IMR-90 (cell line): ENCODE data around the gene GALK1. TPM values are rescaled to one million over a fixed set of nuclear protein-coding genes. Genes with fewer than 3 reads are reported as not detected.

ENCODE experiments used
- ATAC-seq: fragments of 200-7000 bp; cut with Tn5 transposase; 2 replicates; pipeline ENCODE4 v1.9.1; 2020; ENCODE audit warnings: low read depth, mild to moderate bottlenecking, moderate library complexity
- BruUV-seq: library from RNA; stranded (reverse); fragments of 400-500 nt; replicated peaks from 2 replicates; lab custom pipeline; 2021; lab: Mats Ljungman, UMichigan
- CTCF ChIA-PET: fragments of 300-600 bp; formaldehyde crosslinking; extraction: SDS; loops from one replicate; lab custom pipeline; 2021; ENCODE audit warnings: antibody characterized with exemption; lab: Yijun Ruan, JAX
- POLR2A ChIA-PET: fragments of 300-600 bp; sonication (Branson Sonifier 250); formaldehyde crosslinking; loops from one replicate; lab custom pipeline; 2022; ENCODE audit warnings: antibody characterized with exemption; ENCODE audit not compliant: unreplicated experiment; lab: Charles Lee
- DNase-seq: peaks from one replicate; pipeline ENCODE4 v3.0.0; 2013
- H2AFZ ChIP-seq: replicated peaks from 2 replicates; pipeline ENCODE3; 2013; ENCODE audit warnings: low read length, mild to moderate bottlenecking; ENCODE audit not compliant: poor library complexity
- H2AK5ac ChIP-seq: 2 replicates; pipeline ENCODE4 v1.6.1; 2013; ENCODE audit warnings: low read depth, low read length, inconsistent platforms
- H2AK9ac ChIP-seq: replicated peaks from 2 replicates; pipeline ENCODE3; 2013; ENCODE audit warnings: mild to moderate bottlenecking, low read depth, low read length, moderate library complexity; ENCODE audit not compliant: poor library complexity
- H2BK120ac ChIP-seq: 2 replicates; pipeline ENCODE4 v1.6.1; 2013; ENCODE audit warnings: low read depth, low read length, inconsistent platforms
- H2BK15ac ChIP-seq: 3 replicates; pipeline ENCODE4 v1.6.1; 2013; ENCODE audit warnings: low read depth, low read length, inconsistent platforms
- H2BK20ac ChIP-seq: 2 replicates; pipeline ENCODE4 v1.6.1; 2013; ENCODE audit warnings: low read depth, mild to moderate bottlenecking, inconsistent platforms, low read length, moderate library complexity
- H2BK5ac ChIP-seq: 2 replicates; pipeline ENCODE4 v1.6.1; 2013; ENCODE audit warnings: mild to moderate bottlenecking, low read depth, low read length, inconsistent platforms; ENCODE audit not compliant: poor library complexity, severe bottlenecking
- H3K14ac ChIP-seq: replicated peaks from 2 replicates; pipeline ENCODE4 v1.6.1; 2013; ENCODE audit warnings: low read depth, low read length, inconsistent platforms
- H3K18ac ChIP-seq: 2 replicates; pipeline ENCODE4 v1.6.1; 2013; ENCODE audit warnings: low read depth, low read length, control low read depth
- H3K23ac ChIP-seq: 2 replicates; pipeline ENCODE4 v1.6.1; 2013; ENCODE audit warnings: low read depth, low read length, inconsistent platforms
- H3K27ac ChIP-seq: 2 replicates; pipeline ENCODE4 v1.5.1; 2013; ENCODE audit warnings: mild to moderate bottlenecking, control low read depth, low read length; ENCODE audit not compliant: insufficient read depth
- H3K27me3 ChIP-seq: 2 replicates; pipeline ENCODE4 v1.6.1; 2013; ENCODE audit warnings: low read length; ENCODE audit not compliant: control insufficient read depth, insufficient read depth
- H3K36me3 ChIP-seq: 2 replicates; pipeline ENCODE4 v1.6.1; 2013; ENCODE audit warnings: low read length, mixed read lengths; ENCODE audit not compliant: control insufficient read depth, insufficient read depth
- H3K4ac ChIP-seq: 2 replicates; pipeline ENCODE4 v1.6.1; 2013; ENCODE audit warnings: low read depth, low read length, inconsistent platforms
- H3K4me1 ChIP-seq: 2 replicates; pipeline ENCODE4 v1.6.1; 2013; ENCODE audit warnings: low read length, mixed read lengths; ENCODE audit not compliant: control insufficient read depth, insufficient read depth
- H3K4me2 ChIP-seq: 2 replicates; pipeline ENCODE4 v1.6.1; 2013; ENCODE audit warnings: low read depth, mild to moderate bottlenecking, control low read depth, low read length, moderate library complexity
- H3K4me3 ChIP-seq: 2 replicates; pipeline ENCODE4 v1.5.1; 2013; ENCODE audit warnings: low read depth, mild to moderate bottlenecking, control low read depth, low read length, moderate library complexity; ENCODE audit not compliant: insufficient read depth
- H3K56ac ChIP-seq: 2 replicates; pipeline ENCODE4 v1.6.1; 2013; ENCODE audit warnings: low read length, inconsistent platforms; ENCODE audit not compliant: insufficient read depth; ENCODE audit errors: extremely low read depth
- H3K79me1 ChIP-seq, 2 experiments: 2 replicates each; pipeline ENCODE4 v1.6.1; 2013; ENCODE audit warnings: low read length in 2 of 2, inconsistent platforms in 1 of 2, low read depth in 1 of 2
- H3K9ac ChIP-seq: 2 replicates; pipeline ENCODE4 v1.6.1; 2013; ENCODE audit warnings: low read depth, low read length, control low read depth
- H3K9me1 ChIP-seq: 2 replicates; pipeline ENCODE4 v1.6.1; 2013; ENCODE audit warnings: low read length, inconsistent platforms; ENCODE audit not compliant: insufficient read depth
- H3K9me3 ChIP-seq: 2 replicates; pipeline ENCODE4 v1.6.1; 2013; ENCODE audit warnings: low read length; ENCODE audit not compliant: control insufficient read depth, insufficient read depth
- H4K20me1 ChIP-seq: 2 replicates; pipeline ENCODE4 v1.6.1; 2013; ENCODE audit warnings: low read length, inconsistent platforms; ENCODE audit not compliant: insufficient read depth
- H4K5ac ChIP-seq: 2 replicates; pipeline ENCODE4 v1.6.1; 2013; ENCODE audit warnings: mild to moderate bottlenecking, low read depth, low read length, control low read depth
- H4K8ac ChIP-seq, 2 experiments: 2 replicates each; pipeline ENCODE4 v1.6.1; 2013; ENCODE audit warnings: low read depth in 2 of 2, low read length in 2 of 2, control low read depth in 1 of 2, inconsistent platforms in 1 of 2
- H4K91ac ChIP-seq: 2 replicates; pipeline ENCODE4 v1.6.1; 2013; ENCODE audit warnings: low read depth, low read length, inconsistent platforms; ENCODE audit not compliant: insufficient read depth
- BHLHE40 ChIP-seq: fragments of 150-350 bp; IDR thresholded peaks from 2 replicates; pipeline ENCODE4 v1.6.1; 2016; ENCODE audit warnings: mild to moderate bottlenecking, low read depth, low read length
- CEBPB ChIP-seq: IDR thresholded peaks from 2 replicates; pipeline ENCODE4 v1.6.1; 2012; ENCODE audit warnings: low read depth, low read length, improper control_type of control experiment
- CHD1 ChIP-seq: IDR thresholded peaks from 2 replicates; pipeline ENCODE4 v1.6.1; 2012; ENCODE audit warnings: low read depth, low read length, improper control_type of control experiment
- CTCF ChIP-seq: conservative IDR thresholded peaks from 2 replicates; pipeline ENCODE4 v1.5.1; 2012; ENCODE audit warnings: mild to moderate bottlenecking, low read depth, low read length, improper control_type of control experiment
- ELK1 ChIP-seq: fragments of 150-350 bp; IDR thresholded peaks from 2 replicates; pipeline ENCODE4 v1.6.1; 2016; ENCODE audit warnings: low read depth, mild to moderate bottlenecking, low read length, moderate library complexity, borderline replicate concordance
- FOS ChIP-seq: fragments of 150-350 bp; IDR thresholded peaks from 2 replicates; pipeline ENCODE4 v1.6.1; 2016; ENCODE audit warnings: low read depth, low read length
- MAFK ChIP-seq: IDR thresholded peaks from 2 replicates; pipeline ENCODE4 v1.6.1; 2012; ENCODE audit warnings: low read depth, low read length, improper control_type of control experiment
- MAZ ChIP-seq: IDR thresholded peaks from 2 replicates; pipeline ENCODE4 v1.6.1; 2012; ENCODE audit warnings: low read depth, mild to moderate bottlenecking, low read length, improper control_type of control experiment, moderate library complexity, borderline replicate concordance
- MXI1 ChIP-seq: IDR thresholded peaks from 2 replicates; pipeline ENCODE4 v1.6.1; 2012; ENCODE audit warnings: low read depth, mild to moderate bottlenecking, low read length, moderate library complexity, borderline replicate concordance
- NFE2L2 ChIP-seq: fragments of 150-350 bp; IDR thresholded peaks from 2 replicates; pipeline ENCODE4 v1.6.1; 2016; ENCODE audit warnings: low read depth, mild to moderate bottlenecking, low read length
- POLR2A ChIP-seq: IDR thresholded peaks from 2 replicates; pipeline ENCODE4 v1.6.1; 2012; ENCODE audit warnings: mild to moderate bottlenecking, low read depth, low read length
- RAD21 ChIP-seq: IDR thresholded peaks from 2 replicates; pipeline ENCODE4 v1.6.1; 2012; ENCODE audit warnings: low read length, improper control_type of control experiment
- RCOR1 ChIP-seq: IDR thresholded peaks from 2 replicates; pipeline ENCODE4 v1.6.1; 2012; ENCODE audit warnings: mild to moderate bottlenecking, low read length, improper control_type of control experiment; ENCODE audit not compliant: insufficient replicate concordance
- RFX5 ChIP-seq: IDR thresholded peaks from 2 replicates; pipeline ENCODE4 v1.8.0; 2012; ENCODE audit warnings: low read depth, mild to moderate bottlenecking, low read length, moderate library complexity
- SMC3 ChIP-seq: fragments of 150-350 bp; IDR thresholded peaks from 2 replicates; pipeline ENCODE4 v1.6.1; 2016; ENCODE audit warnings: low read depth, mild to moderate bottlenecking, antibody characterized with exemption, low read length, moderate library complexity
- USF2 ChIP-seq: fragments of 150-350 bp; IDR thresholded peaks from 2 replicates; pipeline ENCODE4 v1.6.1; 2017; ENCODE audit warnings: mild to moderate bottlenecking, antibody characterized with exemption, low read length, low read depth
- WGBS, 2 experiments: methylation state at CpG; one replicate each; pipeline versions ENCODE4 v1.1.5 to v1.1.7; 2013; ENCODE audit warnings: missing lambda C conversion rate in 2 of 2; ENCODE audit not compliant: insufficient read length in 1 of 2; ENCODE audit errors: extremely low coverage in 2 of 2; 5-methylcytosine and 5-hydroxymethylcytosine counted together
- dilution Hi-C: fragments of 300-500 bp; cut with HindIII; formaldehyde crosslinking; loops from one replicate; pipeline ENCODE4 v1.14.3; 2018; ENCODE audit warnings: low sequenced_read_pairs; ENCODE audit not compliant: unreplicated experiment
- in situ Hi-C: fragments of 300-500 bp; cut with MboI; formaldehyde crosslinking; loops from 3 replicates; pipeline ENCODE4 v1.14.3; 2019; ENCODE audit warnings: low sequenced_read_pairs, inconsistent platforms, mixed read lengths
- intact Hi-C: fragments of 100-400 bp; cut with micrococcal nuclease; formaldehyde crosslinking; loops from 2 replicates; pipeline ENCODE4 v1.10.0; 2022
- polyA plus RNA-seq, 3 experiments: library from polyadenylated mRNA; depleted of rRNA; stranded (reverse); fragments of >200 nt; gene quantifications; 2 replicates each; pipeline ENCODE4 v1.2.3, GENCODE V29; 2012; ENCODE audit warnings: low replicate concordance in 1 of 3
- total RNA-seq: library from RNA; depleted of rRNA; stranded (reverse); fragments of >200 nt; gene quantifications from 2 replicates; pipeline ENCODE4 v1.2.3, GENCODE V29; 2012

Gene GALK1
- total and polyA plus RNA-seq, 2 of the 4 experiments (the other 2 are of a cell fraction): 19.9 to 21.9 TPM

GRCh38 chr17:75759457-75759856 is 5.5 kb downstream of the GALK1 start:
- dilution Hi-C loops (no loop called here), intact Hi-C loops (no loop called here), in situ Hi-C loops (no loop called here)
- H3K27ac ChIP-seq: no peak overlapping the region
- H4K91ac ChIP-seq: no peak overlapping the region
- H2AFZ ChIP-seq: no peak overlapping the region
- H3K18ac ChIP-seq: no peak overlapping the region
- peaks cover 5 to 12% of the 10 kb centered on the region in 2 experiments; a peak in 3 of 4 replicates for H3K79me1 ChIP-seq
- no peak overlapping the region for H2BK120ac ChIP-seq
- TF ChIP-seq USF2 (no peak), CTCF (no peak), BHLHE40 (no peak), CHD1 (no peak), ELK1 (no peak), RCOR1 (no peak), MAFK (no peak), RAD21 (no peak), MAZ (no peak), CEBPB (no peak), POLR2A (no peak), MXI1 (no peak), RFX5 (no peak), SMC3 (no peak), FOS (no peak), NFE2L2 (no peak)
- H2BK5ac ChIP-seq: no peak overlapping the region
- H2AK5ac ChIP-seq: no peak overlapping the region
- 70% methylated on average over 2 of the region's 3 CpGs; no CpG with 5 or more reads in 1 of the 2 experiments for WGBS, 2 experiments
- H3K4me2 ChIP-seq: no peak overlapping the region
- no peak overlapping the region for H3K4ac ChIP-seq
- H2BK20ac ChIP-seq: no peak overlapping the region
- H3K9ac ChIP-seq: no peak overlapping the region
- DNase-seq: no peak
- no peaks in the 10 kb centered on the region for H3K27me3 ChIP-seq
- CTCF ChIA-PET: no interaction called here
- no peak overlapping the region for H2BK15ac ChIP-seq
- ATAC-seq: no peak
- no peak overlapping the region for H3K14ac ChIP-seq
- H3K36me3 ChIP-seq: no peaks in the 10 kb centered on the region
- H3K9me3 ChIP-seq: no peaks in the 10 kb centered on the region
- no peak overlapping the region for H3K23ac ChIP-seq
- H3K4me3 ChIP-seq: no peak overlapping the region
- H4K8ac ChIP-seq: no peak overlapping the region
- H2AK9ac ChIP-seq: peak overlapping the region; percentile 81
- POLR2A ChIA-PET: interaction anchor here (0.7 kb wide), 1 partner anchor 21 kb away, joined by 3 read pairs; no protein-coding TSS in a partner anchor
- no peak overlapping the region for H4K5ac ChIP-seq
- BruUV-seq: no TSS peak
- peaks cover 7% of the 10 kb centered on the region for H3K4me1 ChIP-seq
- H3K56ac ChIP-seq: no peak overlapping the region
- H4K20me1 ChIP-seq: no peaks in the 10 kb centered on the region
- H3K9me1 ChIP-seq: peaks cover 12% of the 10 kb centered on the region; the same call in 1 of the 2 replicates
